Spleen (tissue), 11 donors: ENCODE data around the gene PHIP. TPM values are rescaled to one million over a fixed set of nuclear protein-coding genes. Genes with fewer than 3 reads are reported as not detected.

Experiments
- DNase-seq: peaks from one replicate; pipeline ENCODE4 v3.0.0-alpha.2; 2020
- H3K27ac ChIP-seq, 8 donors: fragments of 200-600 bp; sonication (generic) in 7 of 8; 1 replicate in 4 of 8; 2 replicates in 4 of 8; pipeline versions ENCODE4 v1.5.0 to v1.8.0; 2016 to 2021; ENCODE audit warnings: inconsistent platforms in 4 of 8, mild to moderate bottlenecking in 4 of 8, moderate library complexity in 1 of 8
- H3K27me3 ChIP-seq, 7 donors: fragments of 200-600 bp; sonication (generic) in 6 of 7; replicated peaks in 1 of 7; 1 replicate in 4 of 7; 2 replicates in 3 of 7; pipeline versions ENCODE4 v1.5.0 to v1.8.0; 2016 to 2021; ENCODE audit warnings: inconsistent platforms in 3 of 7, mild to moderate bottlenecking in 1 of 7
- H3K36me3 ChIP-seq, 6 donors: fragments of 200-600 bp; sonication (generic) in 5 of 6; 1 replicate in 4 of 6; 2 replicates in 2 of 6; pipeline versions ENCODE4 v1.5.0 to v1.8.0; 2016 to 2021; ENCODE audit warnings: inconsistent platforms in 2 of 6
- H3K4me1 ChIP-seq, 6 donors: fragments of 200-600 bp; sonication (generic) in 5 of 6; 1 replicate in 3 of 6; 2 replicates in 3 of 6; pipeline versions ENCODE4 v1.5.0 to v1.8.0; 2016 to 2021; ENCODE audit warnings: inconsistent platforms in 3 of 6
- H3K4me3 ChIP-seq, 8 donors: fragments of 200-600 bp; sonication (generic) in 7 of 8; 1 replicate in 4 of 8; 2 replicates in 4 of 8; pipeline versions ENCODE4 v1.5.0 to v1.8.0; 2016 to 2021; ENCODE audit warnings: inconsistent platforms in 4 of 8, mild to moderate bottlenecking in 4 of 8, moderate library complexity in 2 of 8
- H3K9me3 ChIP-seq, 8 donors: fragments of 200-600 bp; sonication (generic) in 7 of 8; 1 replicate in 4 of 8; 2 replicates in 4 of 8; pipeline versions ENCODE4 v1.5.0 to v1.8.0; 2016 to 2021; ENCODE audit warnings: inconsistent platforms in 4 of 8
- CTCF ChIP-seq, 11 experiments: fragments of 200-600 bp in 7 of 11; fragments of 450-650 bp in 4 of 11; sonication (generic) in 4 of 11; IDR thresholded peaks in 8 of 11; conservative IDR thresholded peaks in 3 of 11; 1 replicate in 7 of 11; 2 replicates in 4 of 11; pipeline versions ENCODE4 v1.4.0 to v1.8.0; 2016 to 2021; ENCODE audit warnings: antibody characterized with exemption in 11 of 11, inconsistent platforms in 4 of 11, mild to moderate bottlenecking in 1 of 11
- POLR2A ChIP-seq, 3 donors: fragments of 450-650 bp; IDR thresholded peaks; one replicate each; pipeline ENCODE4 v1.5.1; 2017; ENCODE audit warnings: antibody characterized with exemption in 3 of 3, mild to moderate bottlenecking in 1 of 3
- POLR2AphosphoS5 ChIP-seq, 3 donors: sonication (generic); formaldehyde crosslinking; IDR thresholded peaks; one replicate each; pipeline ENCODE4 v1.5.1; 2017; ENCODE audit warnings: antibody characterized with exemption in 3 of 3
- WGBS, 5 donors: extraction: QIAGEN DNeasy Blood & Tissue Kit in 3 of 5; methylation state at CpG; one replicate each; pipeline versions ENCODE4 v1.1.5 to v1.1.7; 2013 to 2018; 5-methylcytosine and 5-hydroxymethylcytosine counted together
- intact Hi-C: fragments of 100-400 bp; cut with DNase I; formaldehyde crosslinking; loops from one replicate; pipeline ENCODE4 v1.15.0; 2023; ENCODE audit warnings: low total_unique reads
- polyA plus RNA-seq, 3 donors: library from polyadenylated mRNA; stranded (reverse); fragments of 200-250 nt; gene quantifications; one replicate each; pipeline ENCODE4 v1.2.1, GENCODE V29; 2013
- total RNA-seq, 7 donors: library from RNA; depleted of rRNA in 3 of 7; stranded (reverse); fragments of >200 nt in 3 of 7; fragmentation: NEBNext Ultra II Directional in 4 of 7; extraction: Animal tissue kit (Norgen Biotek cat#: 25700) in 4 of 7; gene quantifications; one replicate each; pipeline versions ENCODE4 v1.1.0 to v1.2.1, GENCODE V29; 2016 to 2021
- donor health status: healthy with polysubstance abuse.
- donor health status: DM: no; HTN: no; CAD: no; lungs with moderate emphysema.
- donor health status: DM: no; HTN: no; CAD: no.
- donor health status: Bipolar disorder and iron deficiency.
- donor health status: healthy.
- donor health status: DM: no; HTN: no; CAD: no.
- donor health status: DM: yes; HTN: yes; CAD: no.

PHIP gene
- total and polyA plus RNA-seq, 10 donors: 7.8 to 51.3 (median 35.9) TPM

GRCh38 chr6:78984225-78984950 is 93.7 kb downstream of the PHIP start:
- no peak for DNase-seq
- 90 to 98% (median 94%) methylated on average over 4 of the region's 4 CpGs for WGBS, 5 donors
- H3K27ac ChIP-seq: no peak overlapping the region
- no peaks in the 10 kb centered on the region for H3K9me3 ChIP-seq
- H3K4me3 ChIP-seq: no peak overlapping the region
- TF ChIP-seq POLR2A (IDR thresholded peaks at IDR 0.05) (no peak), CTCF (IDR thresholded peaks at IDR 0.05 in 8 of 11, conservative IDR thresholded peaks at IDR 0.05 in 3 of 11) (no peak), POLR2AphosphoS5 (IDR thresholded peaks at IDR 0.05) (no peak)
- intact Hi-C loops: no loop called here
- no peaks in the 10 kb centered on the region for H3K4me1 ChIP-seq
- peaks cover 3 to 100% (median 80%) of the 10 kb centered on the region in 6 donors for H3K36me3 ChIP-seq
- H3K27me3 ChIP-seq: no peaks in the 10 kb centered on the region

- Histone ChIP-seq H3K27ac (no peak overlapping the region), H3K36me3 (peaks cover 0 to 100% (median 77%) of the 10 kb centered on the region in 6 donors), H3K27me3 (no peaks in the 10 kb centered on the region), H3K4me3 (no peak overlapping the region), H3K4me1 (no peaks in the 10 kb centered on the region), H3K9me3 (no peaks in the 10 kb centered on the region)
- DNase-seq: no peak
- 87 to 95% (median 94%) methylated on average over 3 of the region's 3 CpGs for WGBS, 5 donors
- TF ChIP-seq CTCF (IDR thresholded peaks at IDR 0.05 in 8 of 11, conservative IDR thresholded peaks at IDR 0.05 in 3 of 11): no peak
- TF ChIP-seq POLR2A (IDR thresholded peaks at IDR 0.05): no peak
- intact Hi-C loops: no loop called here
Observed at GRCh38 chr6:78967191-78967590, 110.9 kb downstream of the PHIP start.

- no peaks in the 10 kb centered on the region for H3K9me3 ChIP-seq
- 65 to 80% (median 73%) methylated on average over 4 of the region's 4 CpGs for WGBS, 5 donors
- TF ChIP-seq POLR2A (IDR thresholded peaks at IDR 0.05) (no peak), CTCF (IDR thresholded peaks at IDR 0.05 in 8 of 11, conservative IDR thresholded peaks at IDR 0.05 in 3 of 11) (no peak), POLR2AphosphoS5 (IDR thresholded peaks at IDR 0.05) (no peak)
- no peak overlapping the region for H3K4me3 ChIP-seq
- H3K4me1 ChIP-seq: no peaks in the 10 kb centered on the region
- no peaks in the 10 kb centered on the region for H3K27me3 ChIP-seq
- no peak for DNase-seq
- H3K27ac ChIP-seq: no peak overlapping the region
- peaks cover 2 to 100% (median 82%) of the 10 kb centered on the region in 6 donors for H3K36me3 ChIP-seq
- intact Hi-C loops: no loop called here
Observed at GRCh38 chr6:78966542-78966941, 111.5 kb downstream of the PHIP start.

GRCh38 chr6:78962448-78962847 is 115.6 kb downstream of the PHIP start:
- H3K27ac ChIP-seq: no peak overlapping the region
- TF ChIP-seq POLR2AphosphoS5 (IDR thresholded peaks at IDR 0.05): no peak
- TF ChIP-seq POLR2A (IDR thresholded peaks at IDR 0.05): no peak
- no peak for TF ChIP-seq CTCF (IDR thresholded peaks at IDR 0.05 in 8 of 11, conservative IDR thresholded peaks at IDR 0.05 in 3 of 11)
- H3K36me3 ChIP-seq: peaks cover 3 to 100% (median 72%) of the 10 kb centered on the region in 6 donors
- no peaks in the 10 kb centered on the region for H3K9me3 ChIP-seq
- H3K4me1 ChIP-seq: no peaks in the 10 kb centered on the region
- intact Hi-C loops: no loop called here
- H3K4me3 ChIP-seq: no peak overlapping the region
- DNase-seq: no peak
- no peaks in the 10 kb centered on the region for H3K27me3 ChIP-seq
- 94 to 100% (median 98%) methylated on average over 1 of the region's 1 CpG for WGBS, 5 donors
